Colonic mucosa (tissue), 4 donors: ENCODE measurements around the gene COX14. TPM values are rescaled to one million over a fixed set of nuclear protein-coding genes. Genes with fewer than 3 reads are reported as not detected.

ENCODE experiments used
- DNase-seq: peaks from one replicate; pipeline ENCODE4 v3.0.0-alpha.2; 2020
- H3K27ac ChIP-seq: fragments of 200-600 bp; one replicate; pipeline ENCODE4 v1.8.0; 2021
- H3K27me3 ChIP-seq: fragments of 200-600 bp; one replicate; pipeline ENCODE4 v1.8.0; 2021
- H3K36me3 ChIP-seq: fragments of 200-600 bp; one replicate; pipeline ENCODE4 v1.8.0; 2021
- H3K4me1 ChIP-seq: fragments of 200-600 bp; one replicate; pipeline ENCODE4 v1.8.0; 2021; ENCODE audit warnings: mild to moderate bottlenecking
- H3K4me3 ChIP-seq: fragments of 200-600 bp; one replicate; pipeline ENCODE4 v1.8.0; 2021
- H3K9ac ChIP-seq, 2 donors: one replicate each; pipeline ENCODE4 v1.7.0; 2013; ENCODE audit warnings: control low read depth in 2 of 2, low read depth in 2 of 2, low read length in 2 of 2
- H3K9me3 ChIP-seq: fragments of 200-600 bp; one replicate; pipeline ENCODE4 v1.8.0; 2021
- intact Hi-C: fragments of 100-400 bp; cut with DNase I; formaldehyde crosslinking; loops from one replicate; pipeline ENCODE4 v1.14.1; 2022
- total RNA-seq, 2 donors: library from RNA; stranded (reverse); fragmentation: NEBNext Ultra II Directional in 1 of 2; extraction: Animal tissue kit (Norgen Biotek cat#: 25700) in 1 of 2; gene quantifications; one replicate each; pipeline ENCODE4 v1.2.1, GENCODE V29; 2021
- TF ChIP-seq, protein P1 (sequence below): fragments of 200-600 bp; IDR thresholded peaks from one replicate; pipeline ENCODE4 v1.8.0; 2022; ENCODE audit warnings: antibody characterized with exemption, mild to moderate bottlenecking
- donor health status: healthy.
- donor health status: DM: no; HTN: no; CAD: no.
- donor health status: DM: no; HTN: no; CAD: no.

Gene COX14
- total RNA-seq, 2 donors from 2014 or later = 74.4 to 86.8 TPM

DNA sequence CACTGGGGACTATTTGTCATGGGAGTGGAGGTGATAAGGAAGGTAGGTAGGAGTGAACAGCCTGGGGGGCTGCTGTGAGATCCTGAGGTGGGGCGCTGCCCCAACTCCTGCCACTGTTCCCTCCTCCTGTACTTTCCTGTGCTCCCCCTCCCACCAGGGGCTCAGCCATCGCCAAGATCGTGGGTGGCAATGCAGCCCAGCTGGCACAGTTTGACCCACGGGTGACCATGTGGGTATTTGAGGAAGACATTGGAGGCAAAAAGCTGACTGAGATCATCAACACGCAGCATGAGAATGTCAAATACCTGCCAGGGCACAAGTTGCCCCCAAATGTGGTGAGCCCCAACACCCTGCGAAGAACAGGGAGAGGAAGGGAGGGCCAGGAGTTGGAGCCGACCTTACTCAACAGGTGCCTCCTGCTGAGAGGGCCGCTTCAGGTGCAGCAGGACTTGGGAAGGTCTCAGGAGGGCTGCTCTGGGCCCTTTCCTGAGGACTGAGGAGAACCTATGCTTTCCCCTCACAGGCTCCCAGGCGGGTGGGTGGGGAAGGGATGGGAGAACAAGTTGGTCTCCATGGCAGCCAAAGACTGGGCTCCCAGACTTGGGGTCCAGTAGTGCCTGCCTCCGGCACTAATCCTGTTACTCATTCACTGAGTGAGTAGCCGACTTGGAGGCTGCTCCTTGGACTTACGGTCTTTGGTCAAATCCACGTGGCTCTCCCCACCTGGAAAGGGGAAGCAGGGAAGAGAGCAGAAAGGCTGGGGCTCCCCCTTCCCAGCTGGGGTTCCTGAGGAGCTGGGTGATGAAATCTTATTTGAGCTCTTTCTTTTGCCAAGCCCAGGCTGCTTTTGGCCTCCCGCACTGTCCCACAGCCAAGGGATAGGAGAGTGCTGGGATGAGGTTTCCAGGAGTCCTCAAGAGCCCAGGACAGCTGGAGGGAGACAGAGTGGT lies 7.3 kb upstream of the COX14 start:
- intact Hi-C loops = no loop called here
- Histone ChIP-seq H3K27ac (no peak overlapping the region), H3K36me3 (no peaks in the 10 kb centered on the region), H3K27me3 (no peaks in the 10 kb centered on the region), H3K4me1 (peaks cover 5% of the 10 kb centered on the region), H3K9ac (peak overlapping the region in 1 of 2 donors; percentile 1), H3K4me3 (no peak overlapping the region), H3K9me3 (no peaks in the 10 kb centered on the region)
- no peak for DNase-seq
- TF ChIP-seq, protein P1, sequence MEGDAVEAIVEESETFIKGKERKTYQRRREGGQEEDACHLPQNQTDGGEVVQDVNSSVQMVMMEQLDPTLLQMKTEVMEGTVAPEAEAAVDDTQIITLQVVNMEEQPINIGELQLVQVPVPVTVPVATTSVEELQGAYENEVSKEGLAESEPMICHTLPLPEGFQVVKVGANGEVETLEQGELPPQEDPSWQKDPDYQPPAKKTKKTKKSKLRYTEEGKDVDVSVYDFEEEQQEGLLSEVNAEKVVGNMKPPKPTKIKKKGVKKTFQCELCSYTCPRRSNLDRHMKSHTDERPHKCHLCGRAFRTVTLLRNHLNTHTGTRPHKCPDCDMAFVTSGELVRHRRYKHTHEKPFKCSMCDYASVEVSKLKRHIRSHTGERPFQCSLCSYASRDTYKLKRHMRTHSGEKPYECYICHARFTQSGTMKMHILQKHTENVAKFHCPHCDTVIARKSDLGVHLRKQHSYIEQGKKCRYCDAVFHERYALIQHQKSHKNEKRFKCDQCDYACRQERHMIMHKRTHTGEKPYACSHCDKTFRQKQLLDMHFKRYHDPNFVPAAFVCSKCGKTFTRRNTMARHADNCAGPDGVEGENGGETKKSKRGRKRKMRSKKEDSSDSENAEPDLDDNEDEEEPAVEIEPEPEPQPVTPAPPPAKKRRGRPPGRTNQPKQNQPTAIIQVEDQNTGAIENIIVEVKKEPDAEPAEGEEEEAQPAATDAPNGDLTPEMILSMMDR = no peak

DNA sequence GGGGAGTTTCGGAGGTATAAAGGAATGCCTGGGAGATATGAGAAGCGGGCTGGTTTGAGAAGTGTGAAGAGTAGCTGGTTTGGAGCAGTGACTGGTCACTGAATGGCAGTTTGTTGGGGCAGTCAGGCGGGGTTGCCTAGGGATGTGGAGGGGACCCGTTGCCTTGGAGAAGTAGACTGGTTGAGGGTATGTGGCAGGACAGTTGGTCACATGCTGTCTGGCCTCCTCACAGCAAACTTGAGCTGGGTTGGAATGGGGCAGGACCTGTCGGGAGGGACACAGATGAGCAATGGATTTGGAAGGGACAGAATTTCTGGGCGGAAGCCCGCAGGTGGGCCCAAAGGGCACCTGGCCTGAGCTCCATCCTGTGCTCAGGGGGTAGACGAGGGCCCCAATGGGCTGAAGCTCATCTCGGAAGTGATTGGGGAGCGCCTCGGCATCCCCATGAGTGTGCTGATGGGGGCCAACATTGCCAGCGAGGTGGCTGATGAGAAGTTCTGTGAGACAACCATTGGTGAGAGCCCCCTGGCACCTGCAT lies 6.1 kb upstream of the COX14 start:
- H3K9me3 ChIP-seq = no peaks in the 10 kb centered on the region
- intact Hi-C loops = no loop called here
- no peak overlapping the region for H3K4me3 ChIP-seq
- DNase-seq = no peak
- TF ChIP-seq, protein P1 = no peak
- H3K9ac ChIP-seq = no peak overlapping the region
- peaks cover 18% of the 10 kb centered on the region for H3K4me1 ChIP-seq
- H3K27ac ChIP-seq = no peak overlapping the region
- no peaks in the 10 kb centered on the region for H3K36me3 ChIP-seq
- H3K27me3 ChIP-seq = no peaks in the 10 kb centered on the region

DNA sequence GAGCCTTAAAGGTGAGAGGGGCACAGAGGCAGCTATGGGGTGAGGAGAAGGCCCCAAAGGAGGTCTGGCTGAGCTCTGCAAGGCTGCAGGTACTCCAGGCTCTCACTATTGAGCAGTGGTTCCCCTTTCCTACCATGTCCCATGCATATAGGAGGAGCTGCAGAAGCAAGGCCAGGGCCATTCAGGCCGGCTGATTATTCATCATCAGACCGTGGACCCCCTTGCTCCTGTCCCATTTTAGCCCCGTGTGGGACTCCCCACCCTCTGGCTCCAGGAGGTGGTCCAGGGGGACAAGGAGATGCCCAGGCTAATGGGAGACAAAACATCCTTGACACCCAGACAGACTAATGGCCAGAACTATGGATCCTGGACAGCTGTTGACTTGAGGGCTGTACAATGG lies 5.1 kb upstream of the COX14 start:
- Histone ChIP-seq H3K9me3 (no peaks in the 10 kb centered on the region), H3K27me3 (no peaks in the 10 kb centered on the region), H3K36me3 (no peaks in the 10 kb centered on the region), H3K27ac (no peak overlapping the region), H3K4me1 (peaks cover 23% of the 10 kb centered on the region), H3K9ac (no peak overlapping the region), H3K4me3 (no peak overlapping the region)
- TF ChIP-seq, protein P1 = no peak
- no peak for DNase-seq
- intact Hi-C loops = no loop called here

DNA sequence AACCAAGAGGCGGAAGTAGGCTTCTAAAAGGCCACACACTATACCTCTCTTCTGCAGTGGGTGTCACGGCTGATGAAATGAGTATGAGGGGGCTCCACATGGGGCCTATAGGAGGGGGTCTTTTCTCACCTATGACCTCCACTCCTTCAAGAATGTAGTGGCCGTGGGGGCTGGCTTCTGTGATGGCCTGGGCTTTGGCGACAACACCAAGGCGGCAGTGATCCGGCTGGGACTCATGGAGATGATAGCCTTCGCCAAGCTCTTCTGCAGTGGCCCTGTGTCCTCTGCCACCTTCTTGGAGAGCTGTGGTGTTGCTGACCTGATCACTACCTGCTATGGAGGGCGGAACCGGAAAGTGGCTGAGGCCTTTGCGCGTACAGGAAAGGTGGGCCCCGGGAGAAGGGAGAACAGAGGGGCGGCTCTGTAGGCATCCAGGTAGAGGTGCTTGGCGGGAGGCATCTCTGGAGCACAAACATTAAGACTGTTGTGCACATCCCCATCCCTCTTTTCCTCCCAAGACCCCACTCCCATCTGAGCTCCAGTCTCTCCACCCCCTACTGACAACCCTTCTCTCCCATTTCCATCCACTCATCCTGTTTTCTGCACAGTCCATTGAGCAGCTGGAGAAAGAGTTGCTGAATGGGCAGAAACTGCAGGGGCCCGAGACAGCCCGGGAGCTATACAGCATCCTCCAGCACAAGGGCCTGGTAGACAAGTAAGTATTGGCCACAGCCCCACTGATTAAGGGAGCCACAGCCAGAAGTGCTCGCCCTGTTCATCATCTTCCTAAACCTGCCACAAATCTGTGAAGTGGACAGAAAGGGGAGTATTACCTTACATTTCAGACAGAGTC lies 4.4 kb upstream of the COX14 start:
- Histone ChIP-seq H3K4me3 (no peak overlapping the region), H3K27ac (no peak overlapping the region), H3K27me3 (no peaks in the 10 kb centered on the region), H3K9me3 (no peaks in the 10 kb centered on the region), H3K36me3 (no peaks in the 10 kb centered on the region), H3K4me1 (peaks cover 23% of the 10 kb centered on the region), H3K9ac (no peak overlapping the region)
- DNase-seq = no peak
- TF ChIP-seq, protein P1 = no peak
- intact Hi-C loops = no loop called here

DNA sequence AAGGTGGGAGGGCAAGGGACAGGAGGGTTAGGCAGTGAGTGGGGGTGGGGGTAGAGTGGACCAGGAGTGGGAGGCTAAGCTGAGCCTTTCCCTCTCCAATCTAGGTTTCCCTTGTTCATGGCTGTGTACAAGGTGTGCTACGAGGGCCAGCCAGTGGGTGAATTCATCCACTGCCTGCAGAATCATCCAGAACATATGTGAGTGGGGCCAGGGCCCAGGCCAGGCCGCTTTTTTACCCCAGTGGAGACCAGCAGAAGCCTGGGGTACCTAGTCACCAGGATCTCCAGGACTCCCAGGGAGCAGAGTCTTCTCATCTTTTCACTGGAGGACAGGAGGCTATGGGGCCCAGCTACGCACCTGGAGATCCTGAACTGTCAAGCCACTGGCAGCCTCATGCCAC lies 2.7 kb upstream of the COX14 start:
- TF ChIP-seq, protein P1 = no peak

More for the DNA sequence above, 2.7 kb upstream of the COX14 start:
- peak overlapping the region; percentile 6 to 99 for H3K9ac ChIP-seq
- DNase-seq = no peak
- intact Hi-C loops = no loop called here
- H3K4me3 ChIP-seq = no peak overlapping the region
- peaks cover 32% of the 10 kb centered on the region for H3K4me1 ChIP-seq
- H3K9me3 ChIP-seq = no peaks in the 10 kb centered on the region
- H3K27me3 ChIP-seq = no peaks in the 10 kb centered on the region
- no peaks in the 10 kb centered on the region for H3K36me3 ChIP-seq
- H3K27ac ChIP-seq = peak overlapping the region; percentile 88
